ACC112 (cell line): ENCODE results near the gene SLC27A1.
A peak's percentile ranks its signal among the peaks of the same experiment; 100 is the strongest.
"Not testable (repeated sequence)": the region's sequence is repeated elsewhere in the genome, so short reads cannot be mapped to it uniquely, and the experiment has no call there.

Source experiments
- H2AFZ ChIP-seq: fragments of 200-600 bp; sonication (generic); one replicate; pipeline ENCODE4 v1.6.0; 2017; ENCODE audit warnings: antibody characterized with exemption, low read length; ENCODE audit not compliant: unreplicated experiment
- H3K27ac ChIP-seq: fragments of 200-600 bp; sonication (generic); 2 replicates; pipeline ENCODE4 v1.5.1; 2014; ENCODE audit warnings: low read depth, mild to moderate bottlenecking, antibody characterized with exemption, low read length, moderate library complexity
- H3K27me3 ChIP-seq: fragments of 200-600 bp; sonication (generic); 2 replicates; pipeline ENCODE4 v1.6.1; 2014; ENCODE audit warnings: mild to moderate bottlenecking, antibody characterized with exemption, low read length, moderate library complexity, mixed read lengths; ENCODE audit not compliant: insufficient read depth
- H3K36me3 ChIP-seq: fragments of 200-600 bp; sonication (generic); 2 replicates; pipeline ENCODE4 v1.6.1; 2016; ENCODE audit warnings: mild to moderate bottlenecking, antibody characterized with exemption, low read length, moderate library complexity, mixed read lengths; ENCODE audit not compliant: insufficient read depth
- H3K4me1 ChIP-seq: fragments of 200-600 bp; sonication (generic); one replicate; pipeline ENCODE4 v1.6.1; 2016; ENCODE audit warnings: low read length, mixed read lengths; ENCODE audit not compliant: insufficient read depth, unreplicated experiment, control insufficient read depth
- H3K4me3 ChIP-seq: fragments of 200-600 bp; sonication (generic); 2 replicates; pipeline ENCODE4 v1.5.1; 2014; ENCODE audit warnings: mild to moderate bottlenecking, low read depth, low read length
- H3K79me2 ChIP-seq: fragments of 200-600 bp; sonication (generic); one replicate; pipeline ENCODE4 v1.6.0; 2016; ENCODE audit warnings: low read length; ENCODE audit not compliant: control insufficient read depth, unreplicated experiment, insufficient read depth

Gene SLC27A1

GRCh38 chr19:17488593-17489391 is 18.5 kb downstream of the SLC27A1 start:
- H3K79me2 ChIP-seq: no peaks in the 10 kb centered on the region
- H3K27ac ChIP-seq: no peak overlapping the region

GRCh38 chr19:17489392-17490030 is 19.2 kb downstream of the SLC27A1 start:
- H3K36me3 ChIP-seq: no peaks in the 10 kb centered on the region
- no peaks in the 10 kb centered on the region for H3K79me2 ChIP-seq
- no peaks in the 10 kb centered on the region for H3K27me3 ChIP-seq
- H3K4me3 ChIP-seq: no peak overlapping the region
- no peak overlapping the region for H3K27ac ChIP-seq
- H3K4me1 ChIP-seq: no peaks in the 10 kb centered on the region
- no peak overlapping the region for H2AFZ ChIP-seq

More at GRCh38 chr19:17488593-17489391, 18.5 kb downstream of the SLC27A1 start:
- no peaks in the 10 kb centered on the region for H3K27me3 ChIP-seq
- H3K36me3 ChIP-seq: no peaks in the 10 kb centered on the region
- no peak overlapping the region for H2AFZ ChIP-seq
- H3K4me3 ChIP-seq: no peak overlapping the region
- H3K4me1 ChIP-seq: no peaks in the 10 kb centered on the region

GRCh38 chr19:17490411-17490810 is 20.1 kb downstream of the SLC27A1 start:
- Histone ChIP-seq H3K27ac (no peak overlapping the region), H3K79me2 (no peaks in the 10 kb centered on the region), H3K4me3 (no peak overlapping the region), H3K27me3 (no peaks in the 10 kb centered on the region), H3K4me1 (no peaks in the 10 kb centered on the region), H2AFZ (no peak overlapping the region), H3K36me3 (no peaks in the 10 kb centered on the region)

GRCh38 chr19:17491287-17491686 is 21.0 kb downstream of the SLC27A1 start:
- Histone ChIP-seq H3K27ac (no peak overlapping the region), H3K27me3 (no peaks in the 10 kb centered on the region), H3K79me2 (no peaks in the 10 kb centered on the region), H3K36me3 (no peaks in the 10 kb centered on the region), H3K4me1 (no peaks in the 10 kb centered on the region), H3K4me3 (no peak overlapping the region), H2AFZ (no peak overlapping the region)

- Histone ChIP-seq H3K27ac (no peak overlapping the region), H2AFZ (no peak overlapping the region), H3K4me1 (peaks cover 11% of the 10 kb centered on the region), H3K79me2 (peaks cover 3% of the 10 kb centered on the region), H3K36me3 (no peaks in the 10 kb centered on the region; the same call in 1 of the 2 replicates), H3K27me3 (no peaks in the 10 kb centered on the region), H3K4me3 (no peak overlapping the region)
Measured at GRCh38 chr19:17495639-17496296, 25.4 kb downstream of the SLC27A1 start.

GRCh38 chr19:17496337-17496997 is 26.1 kb downstream of the SLC27A1 start:
- H3K4me1 ChIP-seq: peaks cover 11% of the 10 kb centered on the region
- H3K79me2 ChIP-seq: peaks cover 4% of the 10 kb centered on the region
- H3K4me3 ChIP-seq: no peak overlapping the region
- H3K27me3 ChIP-seq: no peaks in the 10 kb centered on the region
- H3K36me3 ChIP-seq: no peaks in the 10 kb centered on the region; the same call in 1 of the 2 replicates
- no peak overlapping the region for H3K27ac ChIP-seq
- H2AFZ ChIP-seq: no peak overlapping the region

- H3K4me1 ChIP-seq: peaks cover 11% of the 10 kb centered on the region
- no peak overlapping the region for H3K27ac ChIP-seq
- H3K79me2 ChIP-seq: peaks cover 4% of the 10 kb centered on the region
- no peak overlapping the region for H3K4me3 ChIP-seq
- no peaks in the 10 kb centered on the region for H3K27me3 ChIP-seq
- no peaks in the 10 kb centered on the region; the same call in 1 of the 2 replicates for H3K36me3 ChIP-seq
- no peak overlapping the region for H2AFZ ChIP-seq
Measured at GRCh38 chr19:17497149-17497798, 26.9 kb downstream of the SLC27A1 start.

- H2AFZ ChIP-seq, H3K79me2 ChIP-seq, H3K27ac ChIP-seq, H3K27me3 ChIP-seq, H3K4me3 ChIP-seq, H3K36me3 ChIP-seq: not testable (repeated sequence)
- H3K4me1 ChIP-seq: peaks cover 11% of the 10 kb centered on the region
Measured at GRCh38 chr19:17499025-17499424, 28.7 kb downstream of the SLC27A1 start.

- Histone ChIP-seq H3K27me3 (no peaks in the 10 kb centered on the region), H3K4me3 (no peak overlapping the region), H3K79me2 (peaks cover 8% of the 10 kb centered on the region), H2AFZ (no peak overlapping the region), H3K4me1 (peaks cover 11% of the 10 kb centered on the region), H3K27ac (peak overlapping the region; percentile 54), H3K36me3 (no peaks in the 10 kb centered on the region; the same call in 1 of the 2 replicates)
Measured at GRCh38 chr19:17499648-17500446, 29.5 kb downstream of the SLC27A1 start.
